SIG-M5 (cell line): Measurements from ENCODE around the gene TNPO3.
"Not testable (repeated sequence)": the region's sequence is repeated elsewhere in the genome, so short reads cannot be mapped to it uniquely, and the experiment has no call there.

Experiments
- DNase-seq: peaks from one replicate; lab custom pipeline; 2025; lab: John Stamatoyannopoulos, UW

The TNPO3 gene

GRCh38 chr7:128959296-128959695 is 95.6 kb downstream of the TNPO3 start:
- DNase-seq = no peak

GRCh38 chr7:128955981-128956380 is 98.9 kb downstream of the TNPO3 start:
- no peak for DNase-seq

GRCh38 chr7:128954830-128955802 is 99.8 kb downstream of the TNPO3 start:
- DNase-seq = no peak

GRCh38 chr7:128954150-128954549 is 100.8 kb downstream of the TNPO3 start:
- DNase-seq = no peak

GRCh38 chr7:128951296-128951695 is 103.6 kb downstream of the TNPO3 start:
- no peak for DNase-seq

- peak; percentile 61 for DNase-seq
Measured at GRCh38 chr7:128948976-128949760, 105.7 kb downstream of the TNPO3 start.

GRCh38 chr7:128948312-128948973 is 106.5 kb downstream of the TNPO3 start:
- peak; percentile 38 for DNase-seq

- no peak for DNase-seq
Measured at GRCh38 chr7:128947854-128948253, 107.1 kb downstream of the TNPO3 start.

- no peak for DNase-seq
Measured at GRCh38 chr7:128946936-128947830, 107.7 kb downstream of the TNPO3 start.

GRCh38 chr7:128945668-128946366 is 109.1 kb downstream of the TNPO3 start:
- no peak for DNase-seq

- no peak for DNase-seq
Measured at GRCh38 chr7:128944487-128945236, 110.2 kb downstream of the TNPO3 start.

- not testable (repeated sequence) for DNase-seq
Measured at GRCh38 chr7:128943251-128943650, 111.7 kb downstream of the TNPO3 start.

- no peak for DNase-seq
Measured at GRCh38 chr7:128941946-128942526, 112.9 kb downstream of the TNPO3 start.

- DNase-seq = no peak
Measured at GRCh38 chr7:128941323-128941890, 113.5 kb downstream of the TNPO3 start.

GRCh38 chr7:128940494-128941322 is 114.2 kb downstream of the TNPO3 start:
- peak; percentile 54 for DNase-seq

GRCh38 chr7:128939861-128940410 is 115.0 kb downstream of the TNPO3 start:
- no peak for DNase-seq

- DNase-seq = no peak
Measured at GRCh38 chr7:128939075-128939860, 115.6 kb downstream of the TNPO3 start.
